Measurements from ENCODE around the gene TBC1D2B.
A peak's percentile ranks its signal among the peaks of the same experiment; 100 is the strongest.

The TBC1D2B gene

GRCh38 chr15:78079298-78080087 is 2.0 kb upstream of the TBC1D2B start:
- TF ChIP-seq, protein P1, sequence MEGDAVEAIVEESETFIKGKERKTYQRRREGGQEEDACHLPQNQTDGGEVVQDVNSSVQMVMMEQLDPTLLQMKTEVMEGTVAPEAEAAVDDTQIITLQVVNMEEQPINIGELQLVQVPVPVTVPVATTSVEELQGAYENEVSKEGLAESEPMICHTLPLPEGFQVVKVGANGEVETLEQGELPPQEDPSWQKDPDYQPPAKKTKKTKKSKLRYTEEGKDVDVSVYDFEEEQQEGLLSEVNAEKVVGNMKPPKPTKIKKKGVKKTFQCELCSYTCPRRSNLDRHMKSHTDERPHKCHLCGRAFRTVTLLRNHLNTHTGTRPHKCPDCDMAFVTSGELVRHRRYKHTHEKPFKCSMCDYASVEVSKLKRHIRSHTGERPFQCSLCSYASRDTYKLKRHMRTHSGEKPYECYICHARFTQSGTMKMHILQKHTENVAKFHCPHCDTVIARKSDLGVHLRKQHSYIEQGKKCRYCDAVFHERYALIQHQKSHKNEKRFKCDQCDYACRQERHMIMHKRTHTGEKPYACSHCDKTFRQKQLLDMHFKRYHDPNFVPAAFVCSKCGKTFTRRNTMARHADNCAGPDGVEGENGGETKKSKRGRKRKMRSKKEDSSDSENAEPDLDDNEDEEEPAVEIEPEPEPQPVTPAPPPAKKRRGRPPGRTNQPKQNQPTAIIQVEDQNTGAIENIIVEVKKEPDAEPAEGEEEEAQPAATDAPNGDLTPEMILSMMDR (conservative IDR thresholded peaks at IDR 0.05; ENCODE audit: low read length) = no peak
- H3K4me3 ChIP-seq (ENCODE audit: low read length) = no peak overlapping the region
- no peak for DNase-seq (ENCODE audit: low read depth)

DNA sequence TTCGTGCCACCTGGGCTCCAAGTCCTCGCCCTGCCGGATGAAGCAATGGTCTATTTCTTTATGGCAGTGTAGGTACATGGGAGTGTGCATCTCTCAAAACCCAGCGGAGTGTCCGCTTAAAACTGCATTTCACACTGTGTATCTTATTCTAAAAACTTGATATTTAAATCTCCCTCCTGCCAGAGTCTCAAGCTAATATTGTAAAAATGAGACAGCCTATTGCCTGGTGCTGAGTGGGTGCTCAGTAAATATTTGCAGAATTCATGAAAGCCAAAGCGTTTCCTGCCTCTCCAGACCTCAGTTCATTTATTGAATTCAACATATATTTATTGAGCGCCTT is 330 bp upstream of the TBC1D2B start:
- TF ChIP-seq, protein P1 (conservative IDR thresholded peaks at IDR 0.05; ENCODE audit: low read length) = no peak
- peak overlapping the region; percentile 50 for H3K4me3 ChIP-seq (ENCODE audit: low read length)
- no peak for DNase-seq (ENCODE audit: low read depth)

GRCh38 chr15:78076231-78077052 is 1.1 kb downstream of the TBC1D2B start:
- peak; percentile 46 for DNase-seq (ENCODE audit: low read depth)
- TF ChIP-seq, protein P1 (conservative IDR thresholded peaks at IDR 0.05; ENCODE audit: low read length) = peak; percentile 44

GRCh38 chr15:78075490-78076230 is 1.9 kb downstream of the TBC1D2B start:
- H3K4me3 ChIP-seq (ENCODE audit: low read length) = peak overlapping the region; percentile 92
- peak; percentile 95 for DNase-seq (ENCODE audit: low read depth)

More at GRCh38 chr15:78076231-78077052, 1.1 kb downstream of the TBC1D2B start:
- peak overlapping the region; percentile 92 for H3K4me3 ChIP-seq (ENCODE audit: low read length)

GRCh38 chr15:78073046-78073787 is 4.3 kb downstream of the TBC1D2B start:
- peak overlapping the region; percentile 23 for H3K4me3 ChIP-seq (ENCODE audit: low read length)
- DNase-seq (ENCODE audit: low read depth) = no peak
- TF ChIP-seq, protein P1 (conservative IDR thresholded peaks at IDR 0.05; ENCODE audit: low read length) = no peak

More at GRCh38 chr15:78075490-78076230, 1.9 kb downstream of the TBC1D2B start:
- TF ChIP-seq, protein P1 (conservative IDR thresholded peaks at IDR 0.05; ENCODE audit: low read length) = no peak; the same call in 1 of the 2 replicates

- TF ChIP-seq, protein P1 (conservative IDR thresholded peaks at IDR 0.05; ENCODE audit: low read length) = peak; percentile 29
Observed at GRCh38 chr15:78072080-78072892, 5.2 kb downstream of the TBC1D2B start.

More at GRCh38 chr15:78072080-78072892, 5.2 kb downstream of the TBC1D2B start:
- DNase-seq (ENCODE audit: low read depth) = peak; percentile 99
- H3K4me3 ChIP-seq (ENCODE audit: low read length) = peak overlapping the region; percentile 22
